HFFc6 (cell line): Measurements from ENCODE around the gene NAALADL2. TPM values are rescaled to one million over a fixed set of nuclear protein-coding genes. Genes with fewer than 3 reads are reported as not detected.

Source experiments
- DNase-seq: peaks from one replicate; pipeline ENCODE4 v3.0.0-alpha.2; 2018
- H3K27ac Mint-ChIP-seq: 2 replicates; pipeline ENCODE4 v1.8.0; 2020; ENCODE audit warnings: mild to moderate bottlenecking, mixed read lengths
- H3K27me3 Mint-ChIP-seq: 2 replicates; pipeline ENCODE4 v1.8.0; 2021; ENCODE audit warnings: mild to moderate bottlenecking, moderate library complexity, mixed read lengths; ENCODE audit not compliant: insufficient read depth
- H3K36me3 Mint-ChIP-seq: 2 replicates; pipeline ENCODE4 v1.8.0; 2021; ENCODE audit warnings: low read depth, mixed read lengths
- H3K4me1 Mint-ChIP-seq: 2 replicates; pipeline ENCODE4 v1.8.0; 2020; ENCODE audit warnings: low read depth, mixed read lengths
- H3K4me3 Mint-ChIP-seq: 2 replicates; pipeline ENCODE4 v1.8.0; 2020; ENCODE audit warnings: mild to moderate bottlenecking, moderate library complexity, mixed read lengths
- H3K9me3 Mint-ChIP-seq: 2 replicates; pipeline ENCODE4 v1.8.0; 2020; ENCODE audit warnings: mild to moderate bottlenecking, mixed read lengths
- CTCF ChIP-seq: fragments of 200-600 bp; sonication (generic); IDR thresholded peaks from 2 replicates; pipeline ENCODE4 v1.5.0; 2021; ENCODE audit warnings: antibody characterized with exemption, mild to moderate bottlenecking
- total RNA-seq, 6 experiments: library from RNA; stranded (reverse); fragmentation: NEBNext Ultra II Directional; extraction: Animal tissue kit (Norgen Biotek cat#: 25700); gene quantifications; 2 replicates in 1 of 6; 3 replicates in 5 of 6; pipeline ENCODE4 v1.2.3, GENCODE V29; 2021

Gene NAALADL2
- total RNA-seq, 6 experiments from 2014 or later: 12.0 to 15.2 (median 12.3) TPM

- no peaks in the 10 kb centered on the region for H3K27me3 Mint-ChIP-seq
- H3K4me3 Mint-ChIP-seq: no peak overlapping the region
- H3K4me1 Mint-ChIP-seq: peaks cover 5% of the 10 kb centered on the region
- H3K27ac Mint-ChIP-seq: no peak overlapping the region
- H3K9me3 Mint-ChIP-seq: peaks cover 6% of the 10 kb centered on the region; the same call in 1 of the 2 replicates
- no peak for DNase-seq
- no peak for TF ChIP-seq CTCF
- H3K36me3 Mint-ChIP-seq: peaks cover 37% of the 10 kb centered on the region
Observed at GRCh38 chr3:175329373-175329772, 470.2 kb downstream of the NAALADL2 start.

- H3K4me1 Mint-ChIP-seq: peaks cover 52% of the 10 kb centered on the region
- H3K27me3 Mint-ChIP-seq: peaks cover 4% of the 10 kb centered on the region; the same call in 1 of the 2 replicates
- H3K9me3 Mint-ChIP-seq: peaks cover 6% of the 10 kb centered on the region; the same call in 1 of the 2 replicates
- H3K27ac Mint-ChIP-seq: no peak overlapping the region
- H3K4me3 Mint-ChIP-seq: no peak overlapping the region
- DNase-seq: peak; percentile 78
- H3K36me3 Mint-ChIP-seq: peaks cover 38% of the 10 kb centered on the region
- no peak for TF ChIP-seq CTCF
Observed at GRCh38 chr3:175335229-175335628, 476.1 kb downstream of the NAALADL2 start.

GRCh38 chr3:175336406-175337133, 477.4 kb downstream of the NAALADL2 start:
- Mint-ChIP-seq H3K4me1 (peaks cover 63% of the 10 kb centered on the region), H3K9me3 (no peaks in the 10 kb centered on the region), H3K27ac (no peak overlapping the region), H3K4me3 (no peak overlapping the region), H3K36me3 (peaks cover 24% of the 10 kb centered on the region), H3K27me3 (peaks cover 4% of the 10 kb centered on the region; the same call in 1 of the 2 replicates)
- TF ChIP-seq CTCF: no peak
- DNase-seq: no peak

- DNase-seq: no peak
- Mint-ChIP-seq H3K4me3 (no peak overlapping the region), H3K9me3 (no peaks in the 10 kb centered on the region), H3K27me3 (peaks cover 4% of the 10 kb centered on the region; the same call in 1 of the 2 replicates), H3K4me1 (peaks cover 72% of the 10 kb centered on the region), H3K36me3 (peaks cover 18% of the 10 kb centered on the region), H3K27ac (no peak overlapping the region)
- TF ChIP-seq CTCF: no peak
Observed at GRCh38 chr3:175337631-175338030, 478.5 kb downstream of the NAALADL2 start.

- Mint-ChIP-seq H3K4me1 (peaks cover 80% of the 10 kb centered on the region), H3K4me3 (peak overlapping the region; percentile 23), H3K27ac (peak overlapping the region; percentile 79), H3K9me3 (no peaks in the 10 kb centered on the region), H3K27me3 (peaks cover 4% of the 10 kb centered on the region; the same call in 1 of the 2 replicates), H3K36me3 (peaks cover 10% of the 10 kb centered on the region; the same call in 1 of the 2 replicates)
- DNase-seq: peak; percentile 77
- no peak for TF ChIP-seq CTCF
Observed at GRCh38 chr3:175338775-175339535, 479.8 kb downstream of the NAALADL2 start.
